Measurements from ENCODE around the gene DNASE2B. TPM values are rescaled to one million over a fixed set of nuclear protein-coding genes. Genes with fewer than 3 reads are reported as not detected.
A peak's percentile ranks its signal among the peaks of the same experiment; 100 is the strongest.
"Not testable (repeated sequence)": the region's sequence is repeated elsewhere in the genome, so short reads cannot be mapped to it uniquely, and the experiment has no call there.

Gene DNASE2B
- total RNA-seq, 4 donors from 2014 or later = 0.64 to 1.9 TPM; not detected in 2

- Histone ChIP-seq H3K36me3 (no peaks in the 10 kb centered on the region), H3K27ac (peak overlapping the region in 1 of 4 donors; percentile 20), H3K9me3 (peaks cover 0 to 6% of the 10 kb centered on the region in 2 donors), H3K27me3 (no peaks in the 10 kb centered on the region), H3K4me1 (peaks cover 0 to 29% (median 6%) of the 10 kb centered on the region in 4 donors), H3K4me3 (no peak overlapping the region)
- no peak for DNase-seq
- TF ChIP-seq POLR2AphosphoS5 (IDR thresholded peaks at IDR 0.05) (no peak), EP300 (IDR thresholded peaks at IDR 0.05; ENCODE audit: low read depth) (no peak), POLR2A (IDR thresholded peaks at IDR 0.05) (no peak), CTCF (IDR thresholded peaks at IDR 0.05) (no peak)
- WGBS, 2 donors (ENCODE audit: low coverage in 1 of 2) = 23 to 38% methylated on average over 4 of the region's 4 CpGs
- in situ Hi-C loops (cut with MboI; ENCODE audit: low pct_ligation_motif_present in 1 of 4, low pct_unique_long_range_greater_than_20kb in 1 of 4, low sequenced_read_pairs in 3 of 4) (loop anchor here (5.0 to 25.0 kb wide), 9 partner anchors 130 to 523 kb away; partner anchors contain the start of gene SAMD13 (in 1 of the 4)), intact Hi-C loops (cut with DNase I; ENCODE audit: low total_unique reads) (loop anchor here (2.0 to 10.0 kb wide), 3 partner anchors 290 to 504 kb away; partner anchors contain the start of gene PRKACB)
Measured at GRCh38 chr1:84434801-84435549, 36.7 kb downstream of the DNASE2B start.

GRCh38 chr1:84436876-84437655 is 38.8 kb downstream of the DNASE2B start:
- intact Hi-C loops (cut with DNase I; ENCODE audit: low total_unique reads) (loop anchor here (10.0 kb wide), 2 partner anchors 292 to 318 kb away; partner anchors contain the start of gene PRKACB), in situ Hi-C loops (cut with MboI; ENCODE audit: low pct_ligation_motif_present in 1 of 4, low pct_unique_long_range_greater_than_20kb in 1 of 4, low sequenced_read_pairs in 3 of 4) (loop anchor here (10.0 to 25.0 kb wide), 8 partner anchors 132 to 525 kb away; partner anchors contain the start of gene SAMD13 (in 1 of the 4))
- H3K9me3 ChIP-seq = no peaks in the 10 kb centered on the region
- no peak overlapping the region for H3K4me3 ChIP-seq
- 64 to 79% methylated on average over 3 to 5 of the region's 5 CpGs for WGBS, 2 donors (ENCODE audit: low coverage in 1 of 2)
- no peak for TF ChIP-seq CTCF (IDR thresholded peaks at IDR 0.05)
- TF ChIP-seq POLR2A (IDR thresholded peaks at IDR 0.05) = no peak
- TF ChIP-seq POLR2AphosphoS5 (IDR thresholded peaks at IDR 0.05) = no peak
- TF ChIP-seq EP300 (IDR thresholded peaks at IDR 0.05; ENCODE audit: low read depth) = no peak
- peak overlapping the region in 3 of 4 donors; percentile 0 to 17 (median 15) for H3K27ac ChIP-seq
- no peaks in the 10 kb centered on the region for H3K36me3 ChIP-seq
- H3K27me3 ChIP-seq = no peaks in the 10 kb centered on the region
- no peak for DNase-seq
- H3K4me1 ChIP-seq = peaks cover 0 to 29% (median 6%) of the 10 kb centered on the region in 4 donors

- no peak for DNase-seq
- H3K9me3 ChIP-seq = no peaks in the 10 kb centered on the region
- no peaks in the 10 kb centered on the region for H3K36me3 ChIP-seq
- no peaks in the 10 kb centered on the region for H3K27me3 ChIP-seq
- no peak overlapping the region for H3K27ac ChIP-seq
- no peak overlapping the region for H3K4me3 ChIP-seq
- in situ Hi-C loops (cut with MboI; ENCODE audit: low pct_ligation_motif_present in 1 of 4, low pct_unique_long_range_greater_than_20kb in 1 of 4, low sequenced_read_pairs in 3 of 4) = loop anchor here in 3 of 4 donors (10.0 to 25.0 kb wide), 5 partner anchors 170 to 530 kb away; no protein-coding TSS in a partner anchor
- H3K4me1 ChIP-seq = peaks cover 0 to 12% (median 3%) of the 10 kb centered on the region in 4 donors
- intact Hi-C loops (cut with DNase I; ENCODE audit: low total_unique reads) = loop anchor here (2.0 to 5.0 kb wide), 2 partner anchors 163 to 330 kb away; no protein-coding TSS in a partner anchor
- TF ChIP-seq POLR2A (IDR thresholded peaks at IDR 0.05) = no peak
- TF ChIP-seq CTCF (IDR thresholded peaks at IDR 0.05) = peak; percentile 26 to 59 (median 45)
- 25% methylated on average over 2 of the region's 2 CpGs for WGBS, 2 donors (ENCODE audit: low coverage in 1 of 2)
Measured at GRCh38 chr1:84442256-84442655, 44.0 kb downstream of the DNASE2B start.

DNA sequence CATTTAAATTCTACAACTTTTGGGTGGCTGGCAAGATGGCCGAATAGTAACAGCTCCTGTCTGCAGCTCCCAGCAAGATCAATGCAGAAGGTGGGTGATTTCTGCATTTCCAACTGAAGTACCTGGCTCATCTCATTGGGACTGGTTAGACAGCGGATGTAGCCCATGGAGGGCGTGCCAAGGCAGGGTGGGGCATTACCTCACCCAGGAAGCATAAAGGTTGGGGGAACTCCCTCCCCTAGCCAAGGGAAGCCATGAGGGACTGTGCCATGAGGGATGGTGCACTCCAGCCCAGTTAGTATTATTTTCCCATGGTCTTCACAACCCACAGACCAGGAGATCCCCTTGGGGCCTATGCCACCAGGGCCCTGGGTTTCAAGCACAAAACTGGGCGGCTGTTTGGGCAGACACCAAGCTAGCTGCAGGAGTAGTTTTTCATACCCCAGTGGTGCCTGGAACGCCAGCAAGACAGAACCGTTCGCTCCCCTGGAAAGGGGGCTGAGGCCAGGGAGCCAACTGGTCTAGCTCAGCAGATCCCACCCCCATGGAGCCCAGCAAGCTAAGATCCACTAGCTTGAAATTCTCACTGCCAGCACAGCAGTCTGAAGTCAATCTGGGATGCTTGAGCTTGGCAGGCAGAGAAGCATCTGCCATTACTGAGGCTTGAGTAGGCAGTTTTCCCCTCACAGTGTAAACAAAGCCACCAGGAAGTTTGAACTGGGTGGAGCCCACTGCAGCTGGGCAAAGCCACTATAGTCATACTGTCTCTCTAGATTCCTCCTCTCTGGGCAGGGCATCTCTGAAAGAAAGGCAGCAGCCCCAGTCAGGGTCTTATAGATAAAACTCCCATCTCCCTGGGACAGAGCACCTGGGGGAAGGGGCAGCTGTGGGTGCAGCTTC is 44.7 kb downstream of the DNASE2B start:
- WGBS, 2 donors (ENCODE audit: low coverage in 1 of 2) = 85 to 86% methylated on average over 1 to 7 of the region's 7 CpGs
- DNase-seq = peak; percentile 38
- not testable (repeated sequence) for H3K9me3 ChIP-seq, H3K27ac ChIP-seq, H3K4me3 ChIP-seq, H3K36me3 ChIP-seq, H3K27me3 ChIP-seq
- intact Hi-C loops (cut with DNase I; ENCODE audit: low total_unique reads) = loop anchor here (2.0 to 5.0 kb wide), 2 partner anchors 162 to 329 kb away; no protein-coding TSS in a partner anchor
- peaks cover 0 to 12% (median 3%) of the 10 kb centered on the region in 4 donors for H3K4me1 ChIP-seq
- in situ Hi-C loops (cut with MboI; ENCODE audit: low pct_ligation_motif_present in 1 of 4, low pct_unique_long_range_greater_than_20kb in 1 of 4, low sequenced_read_pairs in 3 of 4) = loop anchor here in 3 of 4 donors (10.0 to 25.0 kb wide), 5 partner anchors 169 to 531 kb away; no protein-coding TSS in a partner anchor

DNA sequence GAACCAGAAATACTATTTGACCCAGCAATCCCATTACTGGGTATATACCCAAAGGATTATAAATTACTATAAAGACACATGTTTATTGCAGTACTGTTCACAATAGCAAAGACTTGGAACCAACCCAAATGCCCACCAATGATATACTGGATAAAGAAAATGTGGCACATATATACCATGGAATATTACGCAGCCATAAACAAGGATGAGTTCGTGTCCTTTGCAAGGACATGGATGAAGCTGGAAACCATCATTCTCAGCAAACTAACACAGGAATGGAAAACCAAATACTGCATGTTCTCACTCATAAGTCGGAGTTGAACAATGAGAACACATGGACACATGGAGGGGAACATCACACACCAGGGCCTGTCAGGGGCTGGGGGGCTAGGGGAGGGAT is 50.4 kb downstream of the DNASE2B start:
- H3K36me3 ChIP-seq; DNase-seq; H3K27ac ChIP-seq; H3K27me3 ChIP-seq; H3K9me3 ChIP-seq; H3K4me3 ChIP-seq; H3K4me1 ChIP-seq; intact Hi-C loops (cut with DNase I; ENCODE audit: low total_unique reads): not testable (repeated sequence)
- in situ Hi-C loops (cut with MboI; ENCODE audit: low pct_ligation_motif_present in 1 of 4, low pct_unique_long_range_greater_than_20kb in 1 of 4, low sequenced_read_pairs in 3 of 4) = loop anchor here in 3 of 4 donors (10.0 to 25.0 kb wide), 5 partner anchors 164 to 536 kb away; no protein-coding TSS in a partner anchor
- 93 to 95% methylated on average over 3 of the region's 3 CpGs for WGBS, 2 donors (ENCODE audit: low coverage in 1 of 2)
